Measurements from ENCODE around the gene TRIM33.
"Not testable (repeated sequence)": the region's sequence is repeated elsewhere in the genome, so short reads cannot be mapped to it uniquely, and the experiment has no call there.

The TRIM33 gene

DNA sequence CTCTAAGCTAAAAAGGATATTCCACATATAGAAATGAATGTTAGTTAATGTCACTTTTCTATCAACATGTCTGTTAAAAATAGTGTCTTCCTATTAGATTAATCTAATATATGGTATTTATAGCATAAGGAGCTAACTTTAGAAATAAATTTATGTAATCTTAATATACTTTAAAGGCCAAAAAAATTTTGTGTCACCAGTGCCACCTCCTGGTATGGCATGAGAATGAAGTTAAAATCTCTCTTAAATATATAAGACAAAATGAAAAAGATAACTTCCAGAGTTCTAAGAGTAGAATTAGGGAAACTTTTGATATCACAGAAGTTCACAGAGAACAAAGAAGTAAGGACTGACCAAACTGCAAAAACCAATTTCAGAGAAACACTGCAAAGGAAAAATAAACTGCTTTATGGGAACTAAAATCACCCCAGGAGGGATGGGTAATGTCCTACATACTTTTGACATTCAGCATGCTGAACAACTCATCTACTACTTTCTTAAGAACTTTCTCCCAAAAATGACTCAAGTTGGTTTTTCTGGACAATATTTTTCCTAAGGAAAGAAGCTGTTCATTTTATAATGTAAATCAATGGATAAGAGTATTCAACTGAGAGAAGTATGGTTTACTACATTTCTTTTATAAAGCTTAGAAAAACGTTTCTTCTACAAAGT, 82.8 kb downstream of the TRIM33 start:
- no peak overlapping the region for H3K4me3 ChIP-seq (ENCODE audit: low read depth, low read length)
- in situ Hi-C loops (cut with HindIII; ENCODE audit: low sequenced_read_pairs): no loop called here
- peak; percentile 1 for DNase-seq (ENCODE audit: low read depth)

DNA sequence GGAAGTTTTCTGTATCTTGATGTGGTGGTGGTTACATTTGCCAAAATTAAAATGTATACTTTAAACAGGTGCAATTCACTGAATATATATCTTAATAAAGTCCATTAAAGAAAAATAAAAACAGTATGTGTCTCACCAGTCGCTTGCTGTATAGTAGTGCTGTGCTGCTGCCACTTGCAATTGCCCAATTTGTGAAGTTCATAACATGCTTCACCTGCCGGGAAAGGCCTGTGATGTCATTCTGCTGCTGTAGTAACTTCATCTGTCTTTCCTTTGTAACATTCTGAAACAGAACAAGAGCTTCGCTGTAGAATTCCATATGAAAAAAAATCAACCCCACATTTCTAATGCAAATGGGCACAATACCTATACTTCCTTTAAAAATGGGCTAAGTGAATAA, 83.4 kb downstream of the TRIM33 start:
- DNase-seq (ENCODE audit: low read depth): no peak
- in situ Hi-C loops (cut with HindIII; ENCODE audit: low sequenced_read_pairs): no loop called here
- TF ChIP-seq, protein P1, sequence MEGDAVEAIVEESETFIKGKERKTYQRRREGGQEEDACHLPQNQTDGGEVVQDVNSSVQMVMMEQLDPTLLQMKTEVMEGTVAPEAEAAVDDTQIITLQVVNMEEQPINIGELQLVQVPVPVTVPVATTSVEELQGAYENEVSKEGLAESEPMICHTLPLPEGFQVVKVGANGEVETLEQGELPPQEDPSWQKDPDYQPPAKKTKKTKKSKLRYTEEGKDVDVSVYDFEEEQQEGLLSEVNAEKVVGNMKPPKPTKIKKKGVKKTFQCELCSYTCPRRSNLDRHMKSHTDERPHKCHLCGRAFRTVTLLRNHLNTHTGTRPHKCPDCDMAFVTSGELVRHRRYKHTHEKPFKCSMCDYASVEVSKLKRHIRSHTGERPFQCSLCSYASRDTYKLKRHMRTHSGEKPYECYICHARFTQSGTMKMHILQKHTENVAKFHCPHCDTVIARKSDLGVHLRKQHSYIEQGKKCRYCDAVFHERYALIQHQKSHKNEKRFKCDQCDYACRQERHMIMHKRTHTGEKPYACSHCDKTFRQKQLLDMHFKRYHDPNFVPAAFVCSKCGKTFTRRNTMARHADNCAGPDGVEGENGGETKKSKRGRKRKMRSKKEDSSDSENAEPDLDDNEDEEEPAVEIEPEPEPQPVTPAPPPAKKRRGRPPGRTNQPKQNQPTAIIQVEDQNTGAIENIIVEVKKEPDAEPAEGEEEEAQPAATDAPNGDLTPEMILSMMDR (IDR thresholded peaks at IDR 0.05; ENCODE audit: low read depth, low read length, missing control alignments): no peak
- H3K4me3 ChIP-seq (ENCODE audit: low read depth, low read length): no peak overlapping the region

More for the DNA sequence above, 82.8 kb downstream of the TRIM33 start:
- TF ChIP-seq, protein P1 (IDR thresholded peaks at IDR 0.05; ENCODE audit: low read depth, low read length, missing control alignments): peak; percentile 50

DNA sequence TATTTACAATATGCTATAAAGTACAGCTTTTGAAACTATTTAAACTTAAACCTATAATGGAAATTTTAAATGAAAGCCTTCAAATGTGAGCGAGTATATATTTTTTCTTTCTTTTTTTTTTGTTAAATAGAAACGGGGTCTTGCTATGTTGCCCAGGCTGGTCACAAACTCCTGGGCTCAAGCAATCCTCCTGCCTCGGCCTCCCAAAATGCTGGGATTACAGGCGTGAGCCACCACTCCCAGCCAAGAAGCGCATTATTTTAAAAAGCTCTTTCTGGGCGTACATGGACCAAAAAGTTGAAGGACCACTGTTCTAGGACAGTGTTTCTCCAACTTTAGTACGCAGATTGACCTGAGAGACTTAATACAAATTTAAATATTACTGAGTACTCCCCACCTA, 87.5 kb downstream of the TRIM33 start:
- DNase-seq (ENCODE audit: low read depth): no peak
- no peak overlapping the region for H3K4me3 ChIP-seq (ENCODE audit: low read depth, low read length)
- TF ChIP-seq, protein P1 (IDR thresholded peaks at IDR 0.05; ENCODE audit: low read depth, low read length, missing control alignments): no peak
- in situ Hi-C loops (cut with HindIII; ENCODE audit: low sequenced_read_pairs): no loop called here

DNA sequence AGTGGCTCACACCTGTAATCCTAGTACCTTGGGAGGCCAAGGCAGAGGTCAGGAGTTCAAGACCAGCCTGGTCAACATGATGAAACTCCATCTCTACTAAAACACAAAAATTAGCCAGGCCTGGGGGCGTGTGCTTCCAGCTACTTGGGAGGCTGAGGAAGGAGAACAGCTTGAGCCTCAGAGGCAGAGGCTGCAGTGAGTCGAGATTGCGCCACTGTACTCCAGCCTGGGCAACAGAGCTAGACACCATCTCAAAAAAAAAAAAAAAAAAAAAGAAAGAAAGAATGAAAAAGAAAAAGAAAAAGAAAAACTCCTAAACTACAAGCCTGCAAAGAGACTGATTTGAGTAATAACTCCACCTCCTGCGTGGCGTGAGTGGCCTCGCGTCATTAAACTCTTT, 92.1 kb downstream of the TRIM33 start:
- H3K4me3 ChIP-seq (ENCODE audit: low read depth, low read length); DNase-seq (ENCODE audit: low read depth); in situ Hi-C loops (cut with HindIII; ENCODE audit: low sequenced_read_pairs): not testable (repeated sequence)

DNA sequence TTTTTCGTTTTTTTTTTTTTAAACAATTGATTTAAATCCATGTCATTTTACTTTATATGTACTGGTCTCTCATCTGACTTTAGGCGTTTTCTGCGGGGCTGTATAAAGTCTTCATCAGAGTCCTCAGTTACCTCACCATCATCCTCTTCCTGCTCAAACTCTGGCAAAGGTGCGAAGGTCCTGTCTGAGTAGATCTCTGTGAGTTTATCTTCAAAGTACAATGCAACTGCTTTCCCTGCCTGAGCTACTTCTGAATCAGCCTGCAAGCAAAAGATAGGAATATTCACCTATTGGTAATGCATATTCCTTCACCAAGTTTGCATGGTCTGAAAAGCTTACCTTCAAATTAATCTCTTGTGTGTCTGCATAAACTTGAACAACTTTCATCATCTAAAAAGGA, 113.4 kb downstream of the TRIM33 start:
- no peak for DNase-seq (ENCODE audit: low read depth)
- H3K4me3 ChIP-seq (ENCODE audit: low read depth, low read length): no peak overlapping the region
- in situ Hi-C loops (cut with HindIII; ENCODE audit: low sequenced_read_pairs): no loop called here
- TF ChIP-seq, protein P1 (IDR thresholded peaks at IDR 0.05; ENCODE audit: low read depth, low read length, missing control alignments): no peak

DNA sequence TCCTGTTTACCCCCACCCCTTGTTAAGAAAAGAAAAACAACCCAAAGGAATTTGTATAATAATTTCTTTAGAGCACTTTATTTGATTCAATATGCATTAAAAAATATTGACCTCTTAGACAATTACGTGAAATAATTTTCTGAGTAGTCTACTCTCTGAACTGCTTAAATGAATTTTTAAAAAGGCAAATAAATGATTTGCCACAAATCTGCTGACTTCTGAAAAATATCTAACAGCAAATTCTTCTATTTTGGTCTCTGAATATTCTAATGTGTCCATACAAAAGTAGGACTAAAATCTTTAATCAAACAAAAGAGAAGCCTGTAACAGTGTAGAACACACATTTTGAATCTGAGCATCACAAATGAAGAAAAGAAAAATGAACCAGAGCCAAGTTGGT, 115.1 kb downstream of the TRIM33 start:
- in situ Hi-C loops (cut with HindIII; ENCODE audit: low sequenced_read_pairs): no loop called here
- H3K4me3 ChIP-seq (ENCODE audit: low read depth, low read length): no peak overlapping the region
- no peak for DNase-seq (ENCODE audit: low read depth)
- TF ChIP-seq, protein P1 (IDR thresholded peaks at IDR 0.05; ENCODE audit: low read depth, low read length, missing control alignments): no peak

DNA sequence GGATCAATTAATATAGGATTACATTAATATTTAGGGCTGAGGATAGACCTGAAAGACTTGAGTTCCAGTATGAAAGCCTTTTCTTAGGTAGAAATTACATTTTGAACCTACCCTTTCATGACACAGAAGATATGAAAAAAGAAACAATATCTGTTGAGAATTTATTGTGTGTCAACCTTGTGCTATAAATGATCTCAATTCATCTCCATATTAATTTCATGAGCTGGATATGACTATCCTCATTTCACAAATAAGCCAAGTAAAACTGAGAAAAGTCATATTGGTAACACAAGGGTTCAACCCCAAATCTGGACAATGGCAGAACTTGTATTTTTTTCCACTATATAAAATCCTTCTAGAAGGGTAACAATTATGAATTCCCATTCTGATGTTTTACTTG, 120.0 kb downstream of the TRIM33 start:
- TF ChIP-seq, protein P1 (IDR thresholded peaks at IDR 0.05; ENCODE audit: low read depth, low read length, missing control alignments): no peak
- H3K4me3 ChIP-seq (ENCODE audit: low read depth, low read length): no peak overlapping the region
- in situ Hi-C loops (cut with HindIII; ENCODE audit: low sequenced_read_pairs): no loop called here
- DNase-seq (ENCODE audit: low read depth): no peak
